Naive thymus-derived CD4-positive, alpha-beta T cell (primary cell): ENCODE data around the gene CLSTN2. TPM values are rescaled to one million over a fixed set of nuclear protein-coding genes. Genes with fewer than 3 reads are reported as not detected.

Experiments used
- ATAC-seq: fragments of 150-1000 bp; cut with Tn5 transposase; 2 replicates; pipeline ENCODE4 v1.10.0; 2021; ENCODE audit warnings: mild to moderate bottlenecking, moderate library complexity
- CTCF ChIA-PET: fragments of 350-600 bp; sonication (Branson Sonifier 250); formaldehyde crosslinking; loops from one replicate; lab custom pipeline; 2021; ENCODE audit warnings: antibody characterized with exemption; lab: Charles Lee
- POLR2A ChIA-PET: fragments of 350-600 bp; sonication (Branson Sonifier 250); formaldehyde crosslinking; loops from one replicate; lab custom pipeline; 2021; ENCODE audit warnings: antibody characterized with exemption, inconsistent platforms; lab: Charles Lee
- DNase-seq, 9 donors: peaks; one replicate each; pipeline versions ENCODE4 v3.0.0 to v3.0.0-alpha.2; 2020 to 2022; ENCODE audit warnings: mixed read lengths in 1 of 9
- H3K27ac ChIP-seq: one replicate; pipeline ENCODE4 v1.7.0; 2013; ENCODE audit warnings: mild to moderate bottlenecking, low read depth, low read length, moderate library complexity
- H3K27me3 ChIP-seq, 2 donors: one replicate each; pipeline ENCODE4 v1.7.0; 2013; ENCODE audit warnings: low read length in 2 of 2, mild to moderate bottlenecking in 2 of 2, moderate library complexity in 2 of 2; ENCODE audit not compliant: control insufficient read depth in 2 of 2, insufficient read depth in 2 of 2
- H3K36me3 ChIP-seq, 3 experiments: 1 replicate in 2 of 3; 2 replicates in 1 of 3; pipeline ENCODE4 v1.7.0; 2013; ENCODE audit warnings: low read length in 3 of 3, mild to moderate bottlenecking in 3 of 3, moderate library complexity in 1 of 3; ENCODE audit not compliant: insufficient read depth in 3 of 3, control insufficient read depth in 2 of 3
- H3K4me1 ChIP-seq, 2 donors: one replicate each; pipeline ENCODE4 v1.7.0; 2013; ENCODE audit warnings: low read length in 2 of 2, mild to moderate bottlenecking in 2 of 2, moderate library complexity in 1 of 2; ENCODE audit not compliant: control insufficient read depth in 2 of 2, insufficient read depth in 2 of 2
- H3K4me3 ChIP-seq: 2 replicates; pipeline ENCODE4 v1.7.0; 2013; ENCODE audit warnings: mild to moderate bottlenecking, low read length
- H3K9me3 ChIP-seq, 3 experiments: 1 replicate in 2 of 3; 2 replicates in 1 of 3; pipeline ENCODE4 v1.7.0; 2013; ENCODE audit warnings: low read length in 3 of 3; ENCODE audit not compliant: control insufficient read depth in 2 of 3
- H3K27ac Mint-ChIP-seq, 9 donors: one replicate each; pipeline ENCODE4 v1.8.0; 2020 to 2022; ENCODE audit warnings: mixed read lengths in 9 of 9, mild to moderate bottlenecking in 8 of 9, moderate library complexity in 5 of 9, inconsistent platforms in 2 of 9
- H3K27me3 Mint-ChIP-seq, 5 donors: one replicate each; pipeline ENCODE4 v1.8.0; 2021 to 2022; ENCODE audit warnings: mixed read lengths in 5 of 5, mild to moderate bottlenecking in 1 of 5
- H3K36me3 Mint-ChIP-seq, 5 donors: one replicate each; pipeline ENCODE4 v1.8.0; 2020 to 2022; ENCODE audit warnings: mixed read lengths in 5 of 5, mild to moderate bottlenecking in 3 of 5, inconsistent platforms in 1 of 5
- H3K4me1 Mint-ChIP-seq, 7 donors: one replicate each; pipeline ENCODE4 v1.8.0; 2020 to 2022; ENCODE audit warnings: mixed read lengths in 7 of 7, mild to moderate bottlenecking in 3 of 7, inconsistent platforms in 1 of 7
- H3K4me3 Mint-ChIP-seq, 10 donors: one replicate each; pipeline ENCODE4 v1.8.0; 2020 to 2022; ENCODE audit warnings: mild to moderate bottlenecking in 10 of 10, mixed read lengths in 10 of 10, moderate library complexity in 6 of 10, inconsistent platforms in 2 of 10
- H3K9me3 Mint-ChIP-seq, 11 donors: one replicate each; pipeline ENCODE4 v1.8.0; 2020 to 2022; ENCODE audit warnings: mixed read lengths in 11 of 11, mild to moderate bottlenecking in 4 of 11, inconsistent platforms in 1 of 11, moderate library complexity in 1 of 11
- intact Hi-C, 2 donors: fragments of 100-400 bp; cut with micrococcal nuclease; formaldehyde crosslinking; loops; one replicate each; pipeline ENCODE4 v1.15.1; 2023
- polyA plus RNA-seq, 2 donors: library from polyadenylated mRNA; unstranded; fragments of 300-500 nt; fragmentation: Illumina TruSeq; gene quantifications; one replicate each; pipeline ENCODE4 v1.2.3, GENCODE V29; 2021
- total RNA-seq, 6 experiments: library from RNA in 5 of 6; stranded (reverse) in 5 of 6; gene quantifications; 1 replicate in 5 of 6; 2 replicates in 1 of 6; pipeline ENCODE4 v1.2.3 and lab custom pipeline; 2021 to 2026

CLSTN2 gene
- total and polyA plus RNA-seq, 7 experiments from 2014 or later: 0.02 TPM; not detected in 6

GRCh38 chr3:140510303-140510861 is 575.4 kb downstream of the CLSTN2 start:
- peaks cover 5 to 33% (median 11%) of the 10 kb centered on the region in 5 donors for H3K27me3 Mint-ChIP-seq
- CTCF ChIA-PET: no interaction called here

DNA sequence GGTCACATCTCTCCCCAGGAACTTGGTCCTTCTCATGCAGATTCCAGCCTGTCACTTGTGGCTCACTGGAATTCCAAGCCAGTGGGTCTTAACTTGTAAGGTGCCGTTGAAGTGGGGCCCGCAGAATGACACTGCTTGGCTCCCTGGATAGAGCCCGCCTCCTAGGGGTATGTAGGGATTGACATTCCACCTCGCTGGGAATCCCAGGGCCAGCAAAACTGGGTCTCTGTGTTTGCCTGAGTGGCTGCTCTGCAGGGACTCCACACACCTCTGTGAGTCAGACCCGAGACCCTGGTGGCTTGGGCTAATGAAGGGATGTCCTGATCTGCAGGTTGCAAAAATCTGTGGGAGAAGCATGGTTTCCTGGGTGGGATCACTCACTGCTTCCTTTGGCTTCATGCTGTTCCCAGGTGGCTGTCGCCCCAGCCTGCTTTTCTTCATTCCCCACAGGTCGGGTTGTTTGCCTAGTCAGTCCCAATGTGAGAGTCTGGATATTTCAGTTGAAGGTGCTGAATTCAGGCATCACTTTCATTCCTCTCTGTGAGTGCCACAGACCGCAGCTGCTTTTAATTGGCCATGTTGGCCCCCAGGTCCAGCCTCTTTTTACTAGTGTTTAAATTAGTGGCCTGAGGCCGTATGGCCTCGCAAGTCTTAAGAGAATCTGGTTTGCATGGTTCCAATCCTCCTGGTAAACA is 586.9 kb downstream of the CLSTN2 start:
- Histone ChIP-seq H3K27me3 (no peaks in the 10 kb centered on the region), H3K9me3 (peaks cover 0 to 6% (median 0%) of the 10 kb centered on the region in 3 experiments), H3K4me3 (no peak overlapping the region), H3K27ac (no peak overlapping the region), H3K36me3 (no peaks in the 10 kb centered on the region), H3K4me1 (no peaks in the 10 kb centered on the region)
- DNase-seq (no peak), ATAC-seq (no peak)
- ChIA-PET POLR2A (no interaction called here), CTCF (no interaction called here)
- Mint-ChIP-seq H3K4me1 (no peaks in the 10 kb centered on the region), H3K36me3 (peaks cover 0 to 22% (median 0%) of the 10 kb centered on the region in 5 donors), H3K27me3 (peaks cover 2 to 55% (median 36%) of the 10 kb centered on the region in 5 donors), H3K9me3 (peaks cover 14 to 44% (median 20%) of the 10 kb centered on the region in 11 donors), H3K27ac (no peak overlapping the region), H3K4me3 (no peak overlapping the region)
- intact Hi-C loops: no loop called here

More at GRCh38 chr3:140510303-140510861, 575.4 kb downstream of the CLSTN2 start:
- H3K27me3 ChIP-seq: no peaks in the 10 kb centered on the region
- DNase-seq (no peak), ATAC-seq (no peak)
- no peaks in the 10 kb centered on the region for H3K4me1 ChIP-seq
- intact Hi-C loops: no loop called here
- no peak overlapping the region for H3K27ac Mint-ChIP-seq
- no peak overlapping the region for H3K4me3 ChIP-seq
- H3K4me3 Mint-ChIP-seq: no peak overlapping the region
- H3K36me3 Mint-ChIP-seq: peaks cover 0 to 4% (median 0%) of the 10 kb centered on the region in 5 donors
- no peak overlapping the region for H3K27ac ChIP-seq
- no peaks in the 10 kb centered on the region for H3K36me3 ChIP-seq
- no peaks in the 10 kb centered on the region for H3K9me3 ChIP-seq
- POLR2A ChIA-PET: no interaction called here
- no peaks in the 10 kb centered on the region for H3K4me1 Mint-ChIP-seq
- H3K9me3 Mint-ChIP-seq: peaks cover 0 to 19% (median 1%) of the 10 kb centered on the region in 11 donors

DNA sequence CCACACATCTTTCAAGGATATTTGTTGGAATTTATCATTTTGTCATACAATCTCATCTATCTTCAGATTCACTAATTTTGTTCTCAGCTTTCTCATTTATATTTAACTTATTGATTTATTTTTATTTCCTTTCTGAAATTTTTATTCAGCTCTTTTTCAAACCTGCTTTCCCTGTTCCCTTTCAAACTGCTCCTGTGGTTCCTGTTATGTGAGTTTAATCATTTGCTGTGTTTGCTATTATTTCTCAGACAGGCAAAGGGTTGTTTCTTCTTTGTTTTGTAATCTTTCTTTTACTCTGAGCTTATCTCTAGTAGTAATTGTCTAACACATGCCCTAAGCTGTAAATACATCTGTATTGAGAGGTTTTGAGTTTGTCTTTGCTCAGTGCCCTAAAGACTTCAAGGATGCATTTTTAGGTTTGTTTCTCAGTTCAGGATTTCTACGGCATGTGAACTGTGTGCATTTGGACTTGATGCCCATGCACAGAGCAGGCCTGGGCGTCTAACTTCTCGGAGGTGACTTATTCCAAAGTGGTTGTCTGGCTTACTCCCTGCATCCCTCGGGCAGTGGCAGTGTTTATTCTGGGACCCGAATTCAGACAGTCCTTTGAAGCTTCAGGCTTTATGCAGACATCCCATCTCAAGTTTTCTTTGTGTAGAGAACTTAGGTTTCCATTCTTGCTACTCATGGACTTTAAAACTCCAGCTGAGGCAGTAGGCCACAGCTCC is 587.8 kb downstream of the CLSTN2 start:
- POLR2A ChIA-PET: no interaction called here
- H3K4me3 Mint-ChIP-seq: no peak overlapping the region
- H3K9me3 Mint-ChIP-seq: peaks cover 9 to 35% (median 17%) of the 10 kb centered on the region in 11 donors
- no peaks in the 10 kb centered on the region for H3K4me1 Mint-ChIP-seq
- peaks cover 2 to 55% (median 29%) of the 10 kb centered on the region in 5 donors for H3K27me3 Mint-ChIP-seq
- H3K36me3 Mint-ChIP-seq: peaks cover 0 to 22% (median 0%) of the 10 kb centered on the region in 5 donors
- Histone ChIP-seq H3K27me3 (no peaks in the 10 kb centered on the region), H3K36me3 (no peaks in the 10 kb centered on the region), H3K4me3 (no peak overlapping the region), H3K27ac (no peak overlapping the region), H3K9me3 (no peaks in the 10 kb centered on the region), H3K4me1 (no peaks in the 10 kb centered on the region)
- no peak overlapping the region for H3K27ac Mint-ChIP-seq
- ATAC-seq (no peak), DNase-seq (no peak)
- CTCF ChIA-PET: no interaction called here
- intact Hi-C loops: no loop called here

GRCh38 chr3:140523600-140523999 is 588.6 kb downstream of the CLSTN2 start:
- DNase-seq (no peak), ATAC-seq (no peak)
- Mint-ChIP-seq H3K9me3 (peaks cover 4 to 29% (median 15%) of the 10 kb centered on the region in 11 donors), H3K27me3 (peaks cover 2 to 49% (median 25%) of the 10 kb centered on the region in 5 donors), H3K27ac (no peak overlapping the region), H3K4me1 (no peaks in the 10 kb centered on the region), H3K36me3 (peaks cover 0 to 22% (median 0%) of the 10 kb centered on the region in 5 donors), H3K4me3 (no peak overlapping the region)
- ChIA-PET CTCF (no interaction called here), POLR2A (no interaction called here)
- intact Hi-C loops: no loop called here
- H3K4me3 ChIP-seq: no peak overlapping the region
- no peaks in the 10 kb centered on the region for H3K4me1 ChIP-seq
- H3K27ac ChIP-seq: no peak overlapping the region
- H3K36me3 ChIP-seq: no peaks in the 10 kb centered on the region
- H3K27me3 ChIP-seq: no peaks in the 10 kb centered on the region
- no peaks in the 10 kb centered on the region for H3K9me3 ChIP-seq

DNA sequence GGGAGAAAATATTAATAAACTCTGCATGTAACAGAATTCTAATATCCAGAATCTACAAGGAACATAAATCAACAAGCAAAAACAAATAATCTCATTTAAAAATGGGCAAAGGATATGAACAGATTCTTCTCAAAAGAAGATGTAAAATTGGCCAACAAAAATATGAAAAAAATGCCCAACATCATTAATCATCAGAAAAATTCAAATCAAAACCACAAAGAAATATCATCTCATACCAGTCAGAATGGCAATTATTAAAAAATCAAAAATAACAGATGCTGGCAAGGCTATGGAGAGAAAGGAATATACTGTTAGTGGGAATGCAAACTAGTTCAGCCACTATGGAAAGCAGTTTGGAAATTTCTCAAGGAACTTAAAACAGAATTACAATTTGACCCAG is 592.2 kb downstream of the CLSTN2 start:
- Histone ChIP-seq H3K36me3 (no peaks in the 10 kb centered on the region), H3K4me1 (no peaks in the 10 kb centered on the region), H3K9me3 (no peaks in the 10 kb centered on the region), H3K27me3 (no peaks in the 10 kb centered on the region), H3K27ac (no peak overlapping the region), H3K4me3 (no peak overlapping the region)
- H3K4me3 Mint-ChIP-seq: no peak overlapping the region
- CTCF ChIA-PET: no interaction called here
- H3K9me3 Mint-ChIP-seq: peaks cover 0 to 18% (median 5%) of the 10 kb centered on the region in 11 donors
- intact Hi-C loops: no loop called here
- H3K36me3 Mint-ChIP-seq: peaks cover 0 to 14% (median 0%) of the 10 kb centered on the region in 5 donors
- POLR2A ChIA-PET: no interaction called here
- H3K27ac Mint-ChIP-seq: no peak overlapping the region
- no peaks in the 10 kb centered on the region for H3K4me1 Mint-ChIP-seq
- ATAC-seq (no peak), DNase-seq (no peak)
- H3K27me3 Mint-ChIP-seq: peaks cover 2 to 31% (median 26%) of the 10 kb centered on the region in 5 donors

DNA sequence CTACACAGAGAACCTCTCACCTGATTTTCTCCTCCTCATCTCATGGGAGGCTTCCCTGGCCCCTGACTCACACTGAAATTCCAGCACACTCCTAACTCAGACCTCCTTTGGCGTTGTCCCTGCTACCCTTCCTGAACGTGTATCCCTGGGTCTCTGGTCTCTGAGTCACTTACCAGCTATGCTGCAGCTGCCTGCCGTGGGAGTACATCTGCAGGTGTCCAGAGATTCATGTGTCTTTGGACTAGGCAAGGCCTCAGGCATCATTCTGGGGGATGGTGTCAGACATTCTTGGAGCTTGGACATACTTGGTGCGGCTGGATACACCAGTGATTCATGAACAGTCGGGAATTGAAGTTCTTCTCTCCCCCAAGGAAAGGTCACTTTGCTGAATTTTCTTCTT is 594.1 kb downstream of the CLSTN2 start:
- no peaks in the 10 kb centered on the region for H3K4me1 Mint-ChIP-seq
- H3K9me3 Mint-ChIP-seq: peaks cover 0 to 12% (median 3%) of the 10 kb centered on the region in 11 donors
- peaks cover 0 to 17% (median 13%) of the 10 kb centered on the region in 5 donors for H3K27me3 Mint-ChIP-seq
- no peaks in the 10 kb centered on the region for H3K9me3 ChIP-seq
- ChIA-PET CTCF (no interaction called here), POLR2A (no interaction called here)
- H3K4me3 ChIP-seq: no peak overlapping the region
- H3K4me3 Mint-ChIP-seq: no peak overlapping the region
- no peak overlapping the region for H3K27ac ChIP-seq
- no peaks in the 10 kb centered on the region for H3K27me3 ChIP-seq
- H3K27ac Mint-ChIP-seq: no peak overlapping the region
- DNase-seq (no peak), ATAC-seq (no peak)
- H3K36me3 Mint-ChIP-seq: peaks cover 0 to 6% (median 0%) of the 10 kb centered on the region in 5 donors
- no peaks in the 10 kb centered on the region for H3K4me1 ChIP-seq
- H3K36me3 ChIP-seq: no peaks in the 10 kb centered on the region
- intact Hi-C loops: no loop called here
